ENCODE data around the gene PLA2G2F.
"Not testable (repeated sequence)": the region's sequence is repeated elsewhere in the genome, so short reads cannot be mapped to it uniquely, and the experiment has no call there.

The PLA2G2F gene

DNA sequence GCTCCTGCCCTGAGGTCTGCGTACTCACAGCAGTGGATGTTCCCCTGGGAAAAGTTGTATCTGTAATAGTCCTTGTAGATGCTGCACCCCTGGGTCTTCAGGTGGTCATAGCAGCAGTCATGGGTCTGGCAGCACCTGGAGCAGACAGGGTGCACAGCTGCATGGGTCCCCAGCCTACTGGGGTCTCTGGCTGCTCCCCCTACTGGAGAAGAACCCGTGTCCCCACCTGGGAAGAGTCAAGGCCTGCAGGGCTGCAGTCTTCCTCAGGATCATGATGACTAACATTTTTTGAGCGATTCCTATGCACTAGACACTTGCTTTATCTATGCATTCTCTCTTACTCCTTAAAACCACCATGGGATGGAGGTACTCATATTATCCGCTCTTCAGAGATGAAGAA lies 23.6 kb upstream of the PLA2G2F start:
- DNase-seq: no peak

DNA sequence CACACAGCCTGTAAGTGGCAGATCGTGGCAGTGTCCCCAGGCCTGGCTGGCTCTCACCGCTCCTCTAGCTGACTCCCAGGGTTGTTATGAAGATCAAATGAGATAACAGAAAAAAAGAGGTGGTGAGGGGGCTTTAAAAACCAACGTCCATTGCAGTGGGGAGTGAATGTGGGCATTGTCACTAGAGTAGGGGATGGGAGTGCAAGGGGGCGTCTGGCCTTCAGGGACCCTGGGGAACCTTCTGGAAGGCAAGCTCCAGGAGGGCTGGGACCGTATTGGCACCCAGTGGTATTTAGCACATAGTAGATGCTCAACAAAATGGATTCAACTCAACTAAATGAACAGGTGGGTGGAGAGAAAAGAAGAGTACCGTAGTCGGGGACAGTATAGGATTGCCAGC lies 23.2 kb upstream of the PLA2G2F start:
- no peak for DNase-seq

GRCh38 chr1:20117236-20117635 lies 21.9 kb upstream of the PLA2G2F start:
- no peak for DNase-seq

GRCh38 chr1:20119347-20119746 lies 19.8 kb upstream of the PLA2G2F start, which contains the start of gene PLA2G2D:
TSS of gene PLA2G2D (minus strand) at chr1:20119536. CDS start at chr1:20119498, 38 bp downstream.
- DNase-seq: no peak

- DNase-seq: no peak
Measured at GRCh38 chr1:20120796-20121195, 18.3 kb upstream of the PLA2G2F start.

GRCh38 chr1:20123722-20124455 lies 15.2 kb upstream of the PLA2G2F start:
- no peak for DNase-seq

GRCh38 chr1:20124456-20125057 lies 14.6 kb upstream of the PLA2G2F start:
- DNase-seq: no peak

- DNase-seq: no peak
Measured at GRCh38 chr1:20125100-20125499, 14.0 kb upstream of the PLA2G2F start.

GRCh38 chr1:20126041-20126805 lies 12.9 kb upstream of the PLA2G2F start:
- DNase-seq: no peak

DNA sequence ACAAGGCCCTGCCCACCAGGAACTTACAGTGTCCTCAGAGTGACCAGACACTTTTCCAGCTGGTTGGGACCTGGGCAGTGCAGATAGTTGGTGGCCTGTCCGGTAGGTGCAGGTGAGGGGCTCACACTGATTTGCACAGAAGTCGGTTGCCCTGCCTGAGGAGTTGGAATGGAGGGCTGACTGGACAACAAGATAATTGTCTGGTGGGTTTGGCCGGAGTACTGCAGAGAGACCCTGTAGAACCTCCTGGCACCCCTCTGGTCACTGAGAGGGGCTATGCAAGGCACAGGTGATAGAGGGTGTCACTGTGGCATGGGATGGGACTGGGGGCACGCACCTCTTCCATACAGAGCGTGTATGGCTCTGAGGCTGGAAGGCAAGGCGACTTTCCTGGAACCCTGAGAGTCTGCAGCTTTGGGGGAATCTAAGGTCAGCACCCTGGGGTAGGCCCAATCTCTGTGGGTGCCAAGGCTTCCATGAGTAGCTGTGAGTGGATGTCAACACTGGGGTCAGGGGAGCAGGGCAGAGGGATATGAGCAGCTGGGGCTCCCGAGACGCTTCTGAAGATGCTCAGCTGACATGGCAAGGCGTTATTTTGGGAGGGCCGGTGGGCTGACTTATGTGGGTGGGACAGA lies 12.2 kb upstream of the PLA2G2F start:
- no peak for DNase-seq

DNA sequence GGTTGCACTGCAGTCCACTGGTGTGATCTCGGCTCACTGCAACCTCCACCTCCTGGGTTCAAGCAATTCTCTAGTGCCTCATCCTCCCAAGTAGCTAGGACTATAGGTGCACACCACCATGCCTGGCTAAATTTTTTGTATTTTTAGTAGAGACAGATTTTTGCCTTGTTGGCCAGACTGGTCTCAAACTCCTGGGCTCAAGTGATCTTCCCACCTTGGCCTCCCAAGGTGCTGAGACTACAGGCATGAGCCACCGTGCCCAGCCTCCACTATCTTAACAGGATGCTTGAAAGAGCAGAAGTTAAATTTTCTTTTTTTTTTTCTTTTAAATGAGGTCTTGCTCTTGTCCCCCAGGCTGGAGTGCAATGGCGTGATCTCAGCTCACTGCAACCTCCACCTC lies 8.6 kb upstream of the PLA2G2F start:
- DNase-seq: not testable (repeated sequence)

- DNase-seq: no peak
Measured at GRCh38 chr1:20134995-20135394, 4.1 kb upstream of the PLA2G2F start.

DNA sequence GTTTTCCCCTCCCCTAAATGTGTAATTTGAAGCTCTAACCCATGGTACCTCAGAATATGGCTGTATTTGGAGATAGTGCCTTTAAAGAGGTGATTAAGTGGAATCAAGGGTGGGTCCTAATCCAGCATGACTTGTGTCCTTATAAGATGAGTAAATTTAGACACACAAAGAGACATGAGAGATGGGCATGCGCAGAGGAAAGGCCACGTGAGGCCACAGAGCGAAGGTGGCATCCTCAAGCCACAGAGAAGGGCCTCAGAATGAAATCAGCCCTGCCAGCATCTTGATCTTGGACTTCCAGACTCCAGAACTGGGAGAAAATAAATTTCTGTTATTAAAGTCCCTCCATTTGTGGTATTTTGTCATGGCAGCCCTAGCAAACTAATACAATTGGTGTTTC lies 2.9 kb upstream of the PLA2G2F start:
- no peak for DNase-seq

DNA sequence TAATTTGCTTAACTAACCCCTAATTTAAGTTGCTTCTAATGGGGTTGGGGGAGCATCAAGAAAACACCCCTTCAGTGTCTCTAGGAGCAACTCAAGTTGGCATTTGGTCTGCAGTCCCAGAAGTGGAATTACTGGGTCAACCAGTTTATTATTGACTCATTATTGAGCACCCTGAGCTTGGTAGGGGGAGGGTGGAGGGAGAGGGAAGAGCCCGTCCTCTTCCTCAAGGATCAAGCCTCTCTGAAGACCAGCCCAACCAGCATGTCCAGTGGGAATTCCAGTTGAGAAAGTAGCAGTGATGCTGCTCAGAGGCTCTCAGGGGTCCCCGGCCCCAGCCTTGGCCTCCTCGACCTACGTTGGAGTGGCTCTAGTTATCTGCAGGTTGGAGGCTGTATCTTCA lies 2.1 kb upstream of the PLA2G2F start:
- DNase-seq: no peak

DNA sequence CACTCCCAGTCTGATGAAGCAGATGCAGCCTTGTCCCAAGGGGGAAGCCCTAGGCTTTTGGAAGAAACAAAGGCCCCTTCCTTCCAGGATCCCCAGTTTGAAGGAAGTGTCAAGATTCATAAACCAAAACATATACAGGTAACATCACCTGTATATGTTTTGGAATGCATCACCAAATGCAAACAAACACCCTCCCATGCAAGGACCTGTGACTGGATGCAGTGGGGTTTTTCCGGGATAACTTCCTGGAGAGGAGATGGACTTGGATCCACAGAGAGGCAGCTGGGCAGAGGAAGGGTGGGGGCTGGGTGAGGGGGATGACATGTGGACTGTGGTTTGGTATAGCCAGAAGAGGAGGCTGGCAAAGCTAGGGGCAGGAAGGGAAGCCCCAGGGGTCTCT lies 1.5 kb upstream of the PLA2G2F start:
- no peak for DNase-seq

DNA sequence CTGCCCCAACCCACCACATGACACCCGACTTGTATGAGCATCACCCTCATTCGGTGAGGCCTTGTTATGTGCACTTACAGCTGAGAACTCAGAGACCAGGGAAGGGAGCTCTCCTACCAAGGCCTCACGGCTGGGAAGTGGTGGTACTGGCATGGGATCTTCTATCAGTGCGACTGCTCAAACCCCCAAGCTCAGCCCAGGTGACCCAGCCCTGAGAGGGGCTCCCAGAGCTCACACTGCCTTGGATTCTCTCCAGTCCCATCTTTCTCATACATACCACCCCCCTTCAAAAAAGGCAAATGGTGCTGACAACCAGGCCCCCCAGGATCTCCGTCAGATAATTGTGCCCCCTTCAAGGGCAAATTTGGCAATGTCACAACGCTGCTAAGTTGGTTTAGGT lies 777 bp upstream of the PLA2G2F start:
- no peak for DNase-seq

DNA sequence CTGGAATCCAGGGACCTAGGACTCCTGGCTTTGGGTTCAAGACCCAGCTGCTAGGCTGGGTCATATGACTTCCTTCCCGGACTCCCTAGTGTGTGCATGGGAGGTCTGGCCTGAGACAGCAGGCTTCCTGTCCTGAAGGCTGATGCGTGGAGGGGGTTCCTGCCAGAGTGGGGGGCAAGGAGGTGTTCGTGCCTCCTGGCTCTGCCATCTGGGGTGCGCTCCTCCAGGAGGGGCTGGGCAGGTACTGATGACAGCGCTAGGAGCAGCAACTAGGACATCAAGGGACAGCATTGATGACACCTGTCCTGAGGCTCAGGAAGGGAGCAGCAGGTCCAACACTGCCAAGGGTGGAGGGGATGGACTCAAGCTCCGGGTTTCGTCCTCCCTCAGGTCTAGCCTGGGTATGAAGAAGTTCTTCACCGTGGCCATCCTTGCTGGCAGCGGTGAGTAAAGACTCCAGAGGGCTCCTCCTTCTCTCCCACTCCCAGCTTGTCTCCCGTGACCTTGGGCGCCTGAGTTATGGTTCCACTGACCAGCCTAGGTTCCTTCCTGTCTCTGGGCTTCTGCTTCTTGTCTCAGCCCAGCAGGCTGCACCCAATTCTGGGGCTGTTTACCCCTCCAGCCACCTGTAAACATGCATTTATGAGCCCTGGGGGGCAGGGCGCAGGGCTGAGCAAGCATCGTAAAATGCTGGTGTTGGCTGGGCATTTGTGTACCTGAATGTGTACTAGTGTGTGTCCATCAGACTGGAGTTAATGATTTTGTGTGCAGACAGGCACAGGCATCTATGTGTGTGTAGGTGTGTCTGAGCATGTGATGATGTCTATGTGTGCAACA lies 871 bp downstream of the PLA2G2F start:
- DNase-seq: no peak

GRCh38 chr1:20141001-20141400 lies 1.9 kb downstream of the PLA2G2F start:
- DNase-seq: no peak

DNA sequence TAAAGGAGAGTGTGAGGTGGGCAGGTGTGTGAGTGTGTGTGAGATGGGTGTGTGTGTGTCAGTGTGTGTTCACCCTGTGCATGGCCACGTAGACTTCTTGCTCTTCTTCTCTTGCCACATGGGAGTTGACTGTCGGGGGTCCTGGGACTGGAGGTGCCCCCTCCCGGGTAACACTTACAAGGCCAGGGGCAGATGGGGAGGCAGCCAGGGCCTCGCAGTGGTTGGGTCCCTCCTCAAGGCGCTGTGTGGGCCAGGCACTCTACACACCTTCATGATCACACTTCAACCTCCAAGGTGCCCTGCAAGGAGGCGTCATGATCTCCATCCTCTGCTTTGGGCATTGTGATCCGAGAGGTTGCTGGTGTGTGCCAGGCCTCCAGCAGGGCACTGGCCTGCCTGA lies 2.3 kb downstream of the PLA2G2F start:
- DNase-seq: no peak

GRCh38 chr1:20142001-20142710 lies 3.0 kb downstream of the PLA2G2F start:
- no peak for DNase-seq

DNA sequence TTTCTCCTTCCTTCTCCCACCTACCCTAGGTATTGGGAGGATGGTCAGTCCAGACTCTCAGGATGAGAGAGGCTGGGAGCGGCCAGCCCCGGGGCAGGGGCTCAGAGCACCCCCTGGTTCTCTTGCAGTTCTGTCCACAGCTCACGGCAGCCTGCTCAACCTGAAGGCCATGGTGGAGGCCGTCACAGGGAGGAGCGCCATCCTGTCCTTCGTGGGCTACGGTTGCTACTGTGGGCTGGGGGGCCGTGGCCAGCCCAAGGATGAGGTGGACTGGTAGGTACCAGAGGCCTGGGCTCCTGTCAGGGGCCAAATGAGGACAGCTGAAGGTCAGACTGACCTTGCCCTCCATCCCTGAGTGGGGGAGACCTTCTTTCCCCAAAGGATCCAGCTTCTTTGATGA lies 4.2 kb downstream of the PLA2G2F start:
- no peak for DNase-seq

Measured in cerebellar nuclear complex (tissue), 1 donor.